IMR-90 (cell line): Measurements from ENCODE around the gene SPAM1. TPM values are rescaled to one million over a fixed set of nuclear protein-coding genes. Genes with fewer than 3 reads are reported as not detected.

Source experiments
- ATAC-seq: fragments of 200-7000 bp; cut with Tn5 transposase; 2 replicates; pipeline ENCODE4 v1.9.1; 2020; ENCODE audit warnings: low read depth, mild to moderate bottlenecking, moderate library complexity
- BruUV-seq: library from RNA; stranded (reverse); fragments of 400-500 nt; replicated peaks from 2 replicates; lab custom pipeline; 2021; lab: Mats Ljungman, UMichigan
- CTCF ChIA-PET: fragments of 300-600 bp; formaldehyde crosslinking; extraction: SDS; loops from one replicate; lab custom pipeline; 2021; ENCODE audit warnings: antibody characterized with exemption; lab: Yijun Ruan, JAX
- POLR2A ChIA-PET: fragments of 300-600 bp; sonication (Branson Sonifier 250); formaldehyde crosslinking; loops from one replicate; lab custom pipeline; 2022; ENCODE audit warnings: antibody characterized with exemption; ENCODE audit not compliant: unreplicated experiment; lab: Charles Lee
- DNase-seq: peaks from one replicate; pipeline ENCODE4 v3.0.0; 2013
- H2AFZ ChIP-seq: replicated peaks from 2 replicates; pipeline ENCODE3; 2013; ENCODE audit warnings: low read length, mild to moderate bottlenecking; ENCODE audit not compliant: poor library complexity
- H2AK5ac ChIP-seq: 2 replicates; pipeline ENCODE4 v1.6.1; 2013; ENCODE audit warnings: low read depth, low read length, inconsistent platforms
- H2AK9ac ChIP-seq: replicated peaks from 2 replicates; pipeline ENCODE3; 2013; ENCODE audit warnings: mild to moderate bottlenecking, low read depth, low read length, moderate library complexity; ENCODE audit not compliant: poor library complexity
- H2BK120ac ChIP-seq: 2 replicates; pipeline ENCODE4 v1.6.1; 2013; ENCODE audit warnings: low read depth, low read length, inconsistent platforms
- H2BK15ac ChIP-seq: 3 replicates; pipeline ENCODE4 v1.6.1; 2013; ENCODE audit warnings: low read depth, low read length, inconsistent platforms
- H2BK20ac ChIP-seq: 2 replicates; pipeline ENCODE4 v1.6.1; 2013; ENCODE audit warnings: low read depth, mild to moderate bottlenecking, inconsistent platforms, low read length, moderate library complexity
- H2BK5ac ChIP-seq: 2 replicates; pipeline ENCODE4 v1.6.1; 2013; ENCODE audit warnings: mild to moderate bottlenecking, low read depth, low read length, inconsistent platforms; ENCODE audit not compliant: poor library complexity, severe bottlenecking
- H3K14ac ChIP-seq: replicated peaks from 2 replicates; pipeline ENCODE4 v1.6.1; 2013; ENCODE audit warnings: low read depth, low read length, inconsistent platforms
- H3K18ac ChIP-seq: 2 replicates; pipeline ENCODE4 v1.6.1; 2013; ENCODE audit warnings: low read depth, low read length, control low read depth
- H3K23ac ChIP-seq: 2 replicates; pipeline ENCODE4 v1.6.1; 2013; ENCODE audit warnings: low read depth, low read length, inconsistent platforms
- H3K27ac ChIP-seq: 2 replicates; pipeline ENCODE4 v1.5.1; 2013; ENCODE audit warnings: mild to moderate bottlenecking, control low read depth, low read length; ENCODE audit not compliant: insufficient read depth
- H3K27me3 ChIP-seq: 2 replicates; pipeline ENCODE4 v1.6.1; 2013; ENCODE audit warnings: low read length; ENCODE audit not compliant: control insufficient read depth, insufficient read depth
- H3K36me3 ChIP-seq: 2 replicates; pipeline ENCODE4 v1.6.1; 2013; ENCODE audit warnings: low read length, mixed read lengths; ENCODE audit not compliant: control insufficient read depth, insufficient read depth
- H3K4ac ChIP-seq: 2 replicates; pipeline ENCODE4 v1.6.1; 2013; ENCODE audit warnings: low read depth, low read length, inconsistent platforms
- H3K4me1 ChIP-seq: 2 replicates; pipeline ENCODE4 v1.6.1; 2013; ENCODE audit warnings: low read length, mixed read lengths; ENCODE audit not compliant: control insufficient read depth, insufficient read depth
- H3K4me2 ChIP-seq: 2 replicates; pipeline ENCODE4 v1.6.1; 2013; ENCODE audit warnings: low read depth, mild to moderate bottlenecking, control low read depth, low read length, moderate library complexity
- H3K4me3 ChIP-seq: 2 replicates; pipeline ENCODE4 v1.5.1; 2013; ENCODE audit warnings: low read depth, mild to moderate bottlenecking, control low read depth, low read length, moderate library complexity; ENCODE audit not compliant: insufficient read depth
- H3K56ac ChIP-seq: 2 replicates; pipeline ENCODE4 v1.6.1; 2013; ENCODE audit warnings: low read length, inconsistent platforms; ENCODE audit not compliant: insufficient read depth; ENCODE audit errors: extremely low read depth
- H3K79me1 ChIP-seq, 2 experiments: 2 replicates each; pipeline ENCODE4 v1.6.1; 2013; ENCODE audit warnings: low read length in 2 of 2, inconsistent platforms in 1 of 2, low read depth in 1 of 2
- H3K9ac ChIP-seq: 2 replicates; pipeline ENCODE4 v1.6.1; 2013; ENCODE audit warnings: low read depth, low read length, control low read depth
- H3K9me1 ChIP-seq: 2 replicates; pipeline ENCODE4 v1.6.1; 2013; ENCODE audit warnings: low read length, inconsistent platforms; ENCODE audit not compliant: insufficient read depth
- H3K9me3 ChIP-seq: 2 replicates; pipeline ENCODE4 v1.6.1; 2013; ENCODE audit warnings: low read length; ENCODE audit not compliant: control insufficient read depth, insufficient read depth
- H4K20me1 ChIP-seq: 2 replicates; pipeline ENCODE4 v1.6.1; 2013; ENCODE audit warnings: low read length, inconsistent platforms; ENCODE audit not compliant: insufficient read depth
- H4K5ac ChIP-seq: 2 replicates; pipeline ENCODE4 v1.6.1; 2013; ENCODE audit warnings: mild to moderate bottlenecking, low read depth, low read length, control low read depth
- H4K8ac ChIP-seq, 2 experiments: 2 replicates each; pipeline ENCODE4 v1.6.1; 2013; ENCODE audit warnings: low read depth in 2 of 2, low read length in 2 of 2, control low read depth in 1 of 2, inconsistent platforms in 1 of 2
- H4K91ac ChIP-seq: 2 replicates; pipeline ENCODE4 v1.6.1; 2013; ENCODE audit warnings: low read depth, low read length, inconsistent platforms; ENCODE audit not compliant: insufficient read depth
- BHLHE40 ChIP-seq: fragments of 150-350 bp; IDR thresholded peaks from 2 replicates; pipeline ENCODE4 v1.6.1; 2016; ENCODE audit warnings: mild to moderate bottlenecking, low read depth, low read length
- CEBPB ChIP-seq: IDR thresholded peaks from 2 replicates; pipeline ENCODE4 v1.6.1; 2012; ENCODE audit warnings: low read depth, low read length, improper control_type of control experiment
- CHD1 ChIP-seq: IDR thresholded peaks from 2 replicates; pipeline ENCODE4 v1.6.1; 2012; ENCODE audit warnings: low read depth, low read length, improper control_type of control experiment
- FOS ChIP-seq: fragments of 150-350 bp; IDR thresholded peaks from 2 replicates; pipeline ENCODE4 v1.6.1; 2016; ENCODE audit warnings: low read depth, low read length
- MAFK ChIP-seq: IDR thresholded peaks from 2 replicates; pipeline ENCODE4 v1.6.1; 2012; ENCODE audit warnings: low read depth, low read length, improper control_type of control experiment
- NFE2L2 ChIP-seq: fragments of 150-350 bp; IDR thresholded peaks from 2 replicates; pipeline ENCODE4 v1.6.1; 2016; ENCODE audit warnings: low read depth, mild to moderate bottlenecking, low read length
- POLR2A ChIP-seq: IDR thresholded peaks from 2 replicates; pipeline ENCODE4 v1.6.1; 2012; ENCODE audit warnings: mild to moderate bottlenecking, low read depth, low read length
- RCOR1 ChIP-seq: IDR thresholded peaks from 2 replicates; pipeline ENCODE4 v1.6.1; 2012; ENCODE audit warnings: mild to moderate bottlenecking, low read length, improper control_type of control experiment; ENCODE audit not compliant: insufficient replicate concordance
- SMC3 ChIP-seq: fragments of 150-350 bp; IDR thresholded peaks from 2 replicates; pipeline ENCODE4 v1.6.1; 2016; ENCODE audit warnings: low read depth, mild to moderate bottlenecking, antibody characterized with exemption, low read length, moderate library complexity
- WGBS, 2 experiments: methylation state at CpG; one replicate each; pipeline versions ENCODE4 v1.1.5 to v1.1.7; 2013; ENCODE audit warnings: missing lambda C conversion rate in 2 of 2; ENCODE audit not compliant: insufficient read length in 1 of 2; ENCODE audit errors: extremely low coverage in 2 of 2; 5-methylcytosine and 5-hydroxymethylcytosine counted together
- dilution Hi-C: fragments of 300-500 bp; cut with HindIII; formaldehyde crosslinking; loops from one replicate; pipeline ENCODE4 v1.14.3; 2018; ENCODE audit warnings: low sequenced_read_pairs; ENCODE audit not compliant: unreplicated experiment
- in situ Hi-C: fragments of 300-500 bp; cut with MboI; formaldehyde crosslinking; loops from 3 replicates; pipeline ENCODE4 v1.14.3; 2019; ENCODE audit warnings: low sequenced_read_pairs, inconsistent platforms, mixed read lengths
- intact Hi-C: fragments of 100-400 bp; cut with micrococcal nuclease; formaldehyde crosslinking; loops from 2 replicates; pipeline ENCODE4 v1.10.0; 2022
- polyA plus RNA-seq, 3 experiments: library from polyadenylated mRNA; depleted of rRNA; stranded (reverse); fragments of >200 nt; gene quantifications; 2 replicates each; pipeline ENCODE4 v1.2.3, GENCODE V29; 2012; ENCODE audit warnings: low replicate concordance in 1 of 3
- total RNA-seq: library from RNA; depleted of rRNA; stranded (reverse); fragments of >200 nt; gene quantifications from 2 replicates; pipeline ENCODE4 v1.2.3, GENCODE V29; 2012

The SPAM1 gene
- total and polyA plus RNA-seq, 2 of the 4 experiments (the other 2 are of a cell fraction), result not detected

GRCh38 chr7:123901101-123901500 is 23.9 kb upstream of the SPAM1 start:
- Histone ChIP-seq H2BK120ac (no peak overlapping the region), H3K56ac (no peak overlapping the region), H4K20me1 (no peaks in the 10 kb centered on the region), H3K14ac (no peak overlapping the region), H4K91ac (no peak overlapping the region), H3K27me3 (no peaks in the 10 kb centered on the region), H3K23ac (no peak overlapping the region), H2AFZ (no peak overlapping the region), H2AK5ac (no peak overlapping the region), H3K27ac (no peak overlapping the region), H3K4me3 (no peak overlapping the region), H2BK20ac (no peak overlapping the region), H2BK5ac (no peak overlapping the region), H3K4me2 (no peak overlapping the region), H3K36me3 (no peaks in the 10 kb centered on the region), H4K5ac (no peak overlapping the region), H3K79me1 (no peaks in the 10 kb centered on the region), H3K4me1 (no peaks in the 10 kb centered on the region), H3K9ac (no peak overlapping the region), H2AK9ac (no peak overlapping the region), H4K8ac (no peak overlapping the region), H3K4ac (no peak overlapping the region), H3K9me1 (no peaks in the 10 kb centered on the region), H3K9me3 (no peaks in the 10 kb centered on the region), H2BK15ac (no peak overlapping the region), H3K18ac (no peak overlapping the region)
- in situ Hi-C loops, result no loop called here
- no CpG with 5 or more reads among the region's 1 CpG for WGBS, 2 experiments
- POLR2A ChIA-PET, result interaction anchor here (0.6 kb wide), 1 partner anchor 166 kb away, joined by 5 read pairs; no protein-coding TSS in a partner anchor
- CTCF ChIA-PET, result no interaction called here
- BruUV-seq, result no TSS peak
- intact Hi-C loops, result no loop called here
- TF ChIP-seq CHD1 (no peak), FOS (no peak), SMC3 (no peak), CEBPB (no peak), MAFK (no peak), RCOR1 (no peak), POLR2A (no peak), BHLHE40 (no peak), NFE2L2 (no peak)
- DNase-seq (no peak), ATAC-seq (no peak)
- dilution Hi-C loops, result no loop called here
